Pancreas (tissue), 10 donors: ENCODE measurements around the gene PYGO2. TPM values are rescaled to one million over a fixed set of nuclear protein-coding genes. Genes with fewer than 3 reads are reported as not detected.

Experiments
- ATAC-seq, 4 donors: fragments of 200-7000 bp; cut with Tn5 transposase; one replicate each; pipeline versions ENCODE4 v1.8.0 to v1.9.1; 2020; ENCODE audit warnings: mild to moderate bottlenecking in 4 of 4, moderate library complexity in 4 of 4
- DNase-seq, 6 donors: peaks; one replicate each; pipeline ENCODE4 v3.0.0-alpha.2; 2020
- FAIRE-seq: peaks from 2 replicates; lab custom pipeline; 2012; peaks lifted over from hg19 to GRCh38; lab: Jason Lieb, UNC
- H3K27ac ChIP-seq, 4 donors: fragments of 200-600 bp; sonication (generic); 1 replicate in 3 of 4; 2 replicates in 1 of 4; pipeline versions ENCODE4 v1.5.0 to v1.8.0; 2020
- H3K27me3 ChIP-seq, 4 donors: fragments of 200-600 bp; one replicate each; pipeline ENCODE4 v1.8.0; 2021
- H3K36me3 ChIP-seq, 3 donors: fragments of 200-600 bp; sonication (generic) in 1 of 3; one replicate each; pipeline versions ENCODE4 v1.5.0 to v1.8.0; 2020 to 2021
- H3K4me1 ChIP-seq, 3 donors: fragments of 200-600 bp; one replicate each; pipeline ENCODE4 v1.8.0; 2021
- H3K4me3 ChIP-seq, 4 donors: fragments of 200-600 bp; sonication (generic) in 2 of 4; one replicate each; pipeline versions ENCODE4 v1.5.0 to v1.8.0; 2020 to 2021
- H3K9me3 ChIP-seq, 4 donors: fragments of 200-600 bp; one replicate each; pipeline ENCODE4 v1.8.0; 2021
- WGBS, 2 donors: extraction: QIAGEN DNeasy Blood & Tissue Kit; methylation state at CpG; one replicate each; pipeline ENCODE4 v1.1.7; 2013; 5-methylcytosine and 5-hydroxymethylcytosine counted together
- intact Hi-C, 3 donors: fragments of 100-400 bp; cut with DNase I; formaldehyde crosslinking; loops; one replicate each; pipeline versions ENCODE4 v1.11.1 to v1.14.2; 2022
- polyA plus RNA-seq, 2 donors: library from polyadenylated mRNA; stranded (reverse); fragments of 200-250 nt; gene quantifications; one replicate each; pipeline ENCODE4 v1.2.3, GENCODE V29; 2013
- total RNA-seq, 6 donors: library from RNA; stranded (reverse); fragmentation: NEBNext Ultra II Directional in 4 of 6; extraction: Animal tissue kit (Norgen Biotek cat#: 25700) in 4 of 6; gene quantifications; one replicate each; pipeline versions ENCODE4 v1.2.1 to v1.2.4, GENCODE V29; 2021 to 2023
- TF ChIP-seq, protein P1 (sequence below), 4 donors: fragments of 200-600 bp; sonication (generic) in 3 of 4; IDR thresholded peaks; one replicate each; pipeline versions ENCODE4 v1.5.0 to v1.8.0; 2021; ENCODE audit warnings: antibody characterized with exemption in 4 of 4
- donor health status: healthy with polysubstance abuse.
- donor health status: DM: no; HTN: no; CAD: no; lungs with moderate emphysema.
- donor health status: DM: no; HTN: no; CAD: no.
- donor health status: control.
- donor health status: control.
- donor health status: Bipolar disorder and iron deficiency.
- donor health status: DM: yes; HTN: yes; CAD: no.
- donor health status: DM: no; HTN: no; CAD: no.
- donor health status: DM: no; HTN: no; CAD: no.
- donor health status: DM: yes; HTN: yes; CAD: no.

PYGO2 gene
- total and polyA plus RNA-seq, 8 donors = 8.1 to 19.5 (median 12.1) TPM

DNA sequence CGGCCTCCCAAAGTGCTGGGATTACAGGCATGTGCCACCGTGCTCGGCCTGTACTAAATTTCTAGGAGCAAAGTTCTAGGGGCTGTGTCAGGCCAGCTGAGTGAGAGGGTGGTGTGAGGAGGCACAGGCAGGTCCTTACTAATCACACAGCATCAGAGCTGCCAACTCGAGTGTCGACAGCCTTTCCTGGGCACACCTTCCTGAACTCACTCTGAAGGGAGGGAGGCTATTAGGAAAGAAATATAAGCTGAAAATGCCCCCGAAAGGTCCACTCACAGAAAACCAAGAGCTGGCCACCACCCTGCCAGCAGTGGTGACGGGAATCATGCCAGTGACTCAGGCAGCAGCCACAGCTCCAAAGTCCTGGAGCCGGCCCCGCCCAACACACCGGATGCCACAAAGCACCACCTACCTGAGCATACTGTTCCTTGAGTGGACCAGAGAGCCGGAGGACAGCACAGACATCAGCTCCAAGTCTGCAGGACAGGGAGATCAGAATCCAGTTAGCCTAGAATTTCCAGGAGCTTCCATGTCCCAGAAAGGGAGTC is 29.6 kb downstream of the PYGO2 start:
- no peak for ATAC-seq
- Histone ChIP-seq H3K36me3 (peaks cover 0 to 7% (median 0%) of the 10 kb centered on the region in 3 donors), H3K27me3 (no peaks in the 10 kb centered on the region), H3K4me1 (peaks cover 6 to 8% (median 7%) of the 10 kb centered on the region in 3 donors), H3K4me3 (no peak overlapping the region), H3K27ac (no peak overlapping the region), H3K9me3 (no peaks in the 10 kb centered on the region)
- 81 to 83% methylated on average over 11 of the region's 11 CpGs for WGBS, 2 donors
- FAIRE-seq = no peak
- TF ChIP-seq, protein P1, sequence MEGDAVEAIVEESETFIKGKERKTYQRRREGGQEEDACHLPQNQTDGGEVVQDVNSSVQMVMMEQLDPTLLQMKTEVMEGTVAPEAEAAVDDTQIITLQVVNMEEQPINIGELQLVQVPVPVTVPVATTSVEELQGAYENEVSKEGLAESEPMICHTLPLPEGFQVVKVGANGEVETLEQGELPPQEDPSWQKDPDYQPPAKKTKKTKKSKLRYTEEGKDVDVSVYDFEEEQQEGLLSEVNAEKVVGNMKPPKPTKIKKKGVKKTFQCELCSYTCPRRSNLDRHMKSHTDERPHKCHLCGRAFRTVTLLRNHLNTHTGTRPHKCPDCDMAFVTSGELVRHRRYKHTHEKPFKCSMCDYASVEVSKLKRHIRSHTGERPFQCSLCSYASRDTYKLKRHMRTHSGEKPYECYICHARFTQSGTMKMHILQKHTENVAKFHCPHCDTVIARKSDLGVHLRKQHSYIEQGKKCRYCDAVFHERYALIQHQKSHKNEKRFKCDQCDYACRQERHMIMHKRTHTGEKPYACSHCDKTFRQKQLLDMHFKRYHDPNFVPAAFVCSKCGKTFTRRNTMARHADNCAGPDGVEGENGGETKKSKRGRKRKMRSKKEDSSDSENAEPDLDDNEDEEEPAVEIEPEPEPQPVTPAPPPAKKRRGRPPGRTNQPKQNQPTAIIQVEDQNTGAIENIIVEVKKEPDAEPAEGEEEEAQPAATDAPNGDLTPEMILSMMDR (IDR thresholded peaks at IDR 0.05) = no peak
- DNase-seq = peak in 4 of 6 donors; percentile 58 to 68 (median 66)
- intact Hi-C loops = no loop called here

DNA sequence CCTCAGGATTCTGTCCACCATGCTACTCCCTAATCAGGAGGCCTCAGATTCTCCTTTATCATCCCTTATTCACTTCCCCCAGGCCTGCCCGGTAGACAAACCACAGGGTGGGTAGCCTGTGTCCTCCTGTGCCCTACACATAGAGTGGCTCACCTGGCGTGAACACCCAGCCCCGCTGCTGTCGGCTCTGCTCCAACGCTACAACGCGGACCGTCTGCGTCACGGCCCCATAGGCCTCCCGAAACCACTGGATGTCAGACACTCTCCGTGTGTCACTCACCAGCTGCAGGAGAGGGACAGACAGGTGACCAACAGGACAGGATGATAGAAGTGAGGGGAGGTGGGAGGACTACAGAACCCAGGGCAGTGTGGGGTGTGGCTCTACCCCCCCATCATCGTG is 35.4 kb downstream of the PYGO2 start:
- FAIRE-seq (no peak), DNase-seq (no peak)
- intact Hi-C loops = no loop called here

DNA sequence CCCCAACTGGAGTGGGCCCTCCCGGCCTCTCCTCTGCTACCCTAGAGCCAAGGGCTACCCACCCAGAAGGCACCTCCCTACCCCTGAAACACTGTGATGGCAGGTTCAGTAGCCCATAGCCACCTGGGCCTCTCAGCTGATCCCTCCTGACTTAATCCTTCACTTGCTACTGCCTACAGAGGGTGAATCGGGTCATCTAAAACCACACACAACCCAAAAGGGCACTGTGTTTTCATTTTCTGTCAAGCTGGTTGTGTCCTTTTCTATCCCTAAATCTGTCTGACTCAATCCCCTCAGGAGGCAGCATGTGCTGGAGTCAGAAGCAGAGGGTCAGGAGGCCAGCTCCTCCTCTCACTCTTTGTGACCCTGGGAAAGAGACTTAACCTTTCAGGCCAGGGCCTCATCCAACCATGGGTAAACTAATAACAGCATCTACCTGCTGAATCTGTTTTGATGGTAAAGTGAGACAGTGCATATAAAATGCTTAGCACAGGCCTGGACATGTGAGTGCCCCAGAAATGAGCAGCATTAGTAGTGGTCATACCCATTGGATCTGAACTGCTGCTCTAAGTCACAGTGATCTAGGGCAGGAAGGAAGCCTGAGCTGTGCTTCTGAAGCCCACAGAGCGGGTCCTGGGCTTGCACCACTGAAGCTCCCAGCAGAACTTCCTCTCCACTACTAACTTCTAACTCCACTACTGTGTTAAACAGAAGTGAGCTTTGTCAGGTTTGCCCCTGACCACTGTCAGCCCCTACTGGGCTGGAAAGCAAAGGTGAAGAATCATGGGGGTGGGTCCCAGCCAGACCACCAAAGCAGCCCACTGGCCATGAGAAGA is 36.0 kb downstream of the PYGO2 start:
- 92 to 94% methylated on average over 3 of the region's 3 CpGs for WGBS, 2 donors
- Histone ChIP-seq H3K27me3 (no peaks in the 10 kb centered on the region), H3K4me1 (no peaks in the 10 kb centered on the region), H3K4me3 (no peak overlapping the region), H3K27ac (no peak overlapping the region), H3K36me3 (peaks cover 0 to 27% (median 8%) of the 10 kb centered on the region in 3 donors), H3K9me3 (no peaks in the 10 kb centered on the region)
- intact Hi-C loops = no loop called here
- TF ChIP-seq, protein P1 (IDR thresholded peaks at IDR 0.05) = no peak
- DNase-seq (no peak), FAIRE-seq (no peak), ATAC-seq (no peak)

More for the DNA sequence above, 35.4 kb downstream of the PYGO2 start:
- no peaks in the 10 kb centered on the region for H3K9me3 ChIP-seq
- no peaks in the 10 kb centered on the region for H3K4me1 ChIP-seq
- no peak for ATAC-seq
- no peak overlapping the region for H3K4me3 ChIP-seq
- H3K27me3 ChIP-seq = no peaks in the 10 kb centered on the region
- WGBS, 2 donors = 92 to 94% methylated on average over 13 of the region's 13 CpGs
- TF ChIP-seq, protein P1 (IDR thresholded peaks at IDR 0.05) = no peak
- H3K36me3 ChIP-seq = peaks cover 0 to 27% (median 8%) of the 10 kb centered on the region in 3 donors
- H3K27ac ChIP-seq = no peak overlapping the region

DNA sequence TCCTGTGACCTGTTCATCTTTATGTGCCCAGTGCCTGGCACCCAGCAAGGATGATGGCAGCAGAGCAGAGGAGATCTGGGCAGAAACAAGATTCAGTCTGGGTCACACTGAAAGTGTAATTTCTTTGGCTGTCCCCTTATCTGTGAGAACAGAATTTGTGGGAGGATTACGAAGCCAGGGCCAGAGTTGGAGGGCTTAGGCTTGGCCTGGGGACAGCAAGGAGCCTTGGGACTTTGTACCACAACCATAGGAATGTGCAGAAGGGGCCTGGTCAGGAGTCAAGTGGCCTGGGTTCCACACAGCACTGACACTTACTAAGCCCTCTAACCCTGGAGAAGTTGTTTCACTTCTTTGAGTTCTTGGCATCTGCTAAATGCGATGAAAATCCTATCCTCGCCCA is 37.9 kb downstream of the PYGO2 start:
- H3K4me1 ChIP-seq = no peaks in the 10 kb centered on the region
- WGBS, 2 donors = 94 to 95% methylated on average over 3 of the region's 3 CpGs
- intact Hi-C loops = no loop called here
- no peak overlapping the region for H3K4me3 ChIP-seq
- DNase-seq (no peak), ATAC-seq (no peak), FAIRE-seq (no peak)
- no peaks in the 10 kb centered on the region for H3K27me3 ChIP-seq
- TF ChIP-seq, protein P1 (IDR thresholded peaks at IDR 0.05) = no peak
- H3K36me3 ChIP-seq = peaks cover 0 to 27% (median 8%) of the 10 kb centered on the region in 3 donors
- no peaks in the 10 kb centered on the region for H3K9me3 ChIP-seq
- H3K27ac ChIP-seq = no peak overlapping the region

DNA sequence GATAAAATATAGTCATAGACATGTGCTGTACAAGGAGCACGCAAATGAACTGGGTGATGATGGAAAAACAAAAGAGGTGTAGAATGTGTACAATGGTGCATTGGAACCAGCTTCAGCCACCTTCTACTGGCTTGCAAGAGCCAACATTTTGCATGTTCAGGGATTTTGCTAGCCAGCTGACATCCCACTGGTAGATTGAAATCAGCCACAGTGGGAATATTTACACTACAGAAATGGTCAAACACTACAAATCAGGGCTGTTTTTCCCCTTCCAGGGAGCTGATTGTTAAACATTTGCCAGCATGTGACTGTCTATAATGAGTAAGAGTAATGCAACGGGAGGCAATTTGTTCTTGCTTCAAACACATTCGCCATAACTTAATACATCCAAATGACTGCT is 48.3 kb downstream of the PYGO2 start:
- TF ChIP-seq, protein P1 (IDR thresholded peaks at IDR 0.05) = no peak
- H3K4me1 ChIP-seq = no peaks in the 10 kb centered on the region
- intact Hi-C loops = no loop called here
- H3K27ac ChIP-seq = no peak overlapping the region
- DNase-seq (no peak), FAIRE-seq (no peak), ATAC-seq (no peak)
- WGBS, 2 donors = 76 to 86% methylated on average over 3 of the region's 3 CpGs
- no peaks in the 10 kb centered on the region for H3K9me3 ChIP-seq
- no peaks in the 10 kb centered on the region for H3K36me3 ChIP-seq
- no peak overlapping the region for H3K4me3 ChIP-seq
- H3K27me3 ChIP-seq = no peaks in the 10 kb centered on the region
